Iris pigment epithelial cell (primary cell): ENCODE data around the gene MBOAT2.
"Not testable (repeated sequence)": the region's sequence is repeated elsewhere in the genome, so short reads cannot be mapped to it uniquely, and the experiment has no call there.

Source experiments
- DNase-seq: peaks from one replicate; pipeline ENCODE4 v3.0.0-alpha.2; 2011; ENCODE audit warnings: low read depth

The MBOAT2 gene

DNA sequence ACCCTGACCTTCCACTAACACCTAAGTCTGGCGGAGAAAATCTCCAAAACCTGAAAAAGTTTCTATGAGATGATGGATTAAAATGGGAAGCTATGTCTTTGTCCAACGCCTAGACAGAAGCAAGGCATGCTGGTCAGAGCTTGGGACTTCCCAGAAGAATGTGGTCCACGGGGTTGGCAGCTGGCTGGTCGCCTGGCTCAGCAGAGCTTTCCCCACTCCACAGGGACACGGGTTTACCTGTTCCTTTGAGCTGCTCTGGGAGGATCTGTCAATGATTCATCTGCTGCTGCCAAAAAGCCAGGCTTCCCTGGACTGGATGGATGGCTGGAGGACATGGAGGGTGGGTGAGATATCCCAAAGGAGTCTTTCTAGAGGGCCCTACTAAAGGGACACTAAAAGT, 10.8 kb downstream of the MBOAT2 start:
- no peak for DNase-seq

DNA sequence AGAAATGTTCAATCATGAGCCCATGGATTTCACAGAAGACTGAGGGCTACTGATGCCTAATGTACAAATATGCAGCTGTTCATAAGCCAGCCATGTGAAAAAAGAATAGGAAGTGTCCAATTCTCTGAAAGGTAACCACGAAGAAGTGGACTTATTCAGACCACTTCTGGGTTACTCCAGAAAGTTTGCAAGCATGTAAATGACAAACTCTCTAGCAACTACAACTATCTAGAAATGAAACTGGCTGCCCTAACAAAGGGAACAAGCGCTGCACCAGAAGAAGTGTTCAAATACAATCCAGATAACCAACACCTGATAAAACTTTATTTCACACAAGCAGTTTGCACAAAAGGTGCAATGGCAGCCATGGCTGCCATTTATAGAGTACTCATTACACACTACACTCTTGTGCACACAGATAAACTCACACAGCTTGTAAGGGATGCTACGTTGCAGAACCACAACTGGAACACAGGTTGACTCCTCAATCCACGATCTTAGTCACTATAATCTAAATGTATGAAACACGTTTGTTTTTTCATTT, 13.9 kb downstream of the MBOAT2 start:
- no peak for DNase-seq

DNA sequence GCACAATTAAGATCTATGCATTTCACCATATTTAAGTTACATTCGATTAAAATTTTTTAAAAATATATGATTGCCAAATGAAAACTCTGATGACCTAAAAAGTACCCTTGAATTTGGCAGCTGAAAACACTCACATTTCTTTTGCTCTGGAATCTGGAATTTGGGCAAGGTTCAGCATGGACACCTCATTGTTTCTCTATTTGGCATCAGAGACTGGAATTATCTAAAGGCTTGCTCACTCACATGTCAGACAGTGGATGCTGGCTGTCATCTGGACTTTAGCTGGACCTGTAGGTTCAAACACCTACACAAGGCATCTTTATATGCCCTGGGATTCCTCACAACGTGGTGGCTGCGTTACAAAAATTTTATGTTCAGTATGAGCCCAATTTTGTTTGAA, 16.1 kb downstream of the MBOAT2 start:
- DNase-seq = peak; percentile 56

DNA sequence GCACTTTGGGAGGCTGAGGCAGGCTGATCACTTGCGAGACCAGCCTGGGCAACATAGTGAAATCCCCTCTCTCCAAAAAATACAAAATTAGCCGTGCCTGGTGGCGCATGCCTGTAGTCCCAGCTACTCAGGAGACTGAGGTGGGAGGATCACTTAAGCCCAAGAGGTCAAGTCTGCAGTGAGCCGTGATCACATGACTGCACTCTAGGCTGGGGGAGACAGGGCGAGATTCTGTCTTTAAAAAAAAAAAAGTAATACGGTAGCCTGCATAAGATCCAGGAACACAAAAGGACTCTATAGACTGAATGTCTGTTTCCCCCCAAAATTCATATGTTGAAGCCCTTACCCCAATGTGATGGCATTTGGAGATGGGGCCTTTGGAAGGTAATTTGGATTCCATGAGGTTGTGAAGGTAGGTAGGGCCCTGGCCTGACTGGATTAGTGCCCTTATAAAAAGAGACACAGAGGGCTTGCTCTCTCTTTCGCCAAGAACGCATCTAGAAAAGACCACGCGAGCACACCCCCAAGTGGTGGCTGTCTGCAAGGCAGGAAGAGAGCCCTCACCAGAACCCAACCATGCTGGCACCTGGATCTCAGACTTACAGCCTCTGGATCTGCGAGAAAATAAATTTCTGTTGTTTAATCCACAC, 17.0 kb downstream of the MBOAT2 start:
- no peak for DNase-seq

DNA sequence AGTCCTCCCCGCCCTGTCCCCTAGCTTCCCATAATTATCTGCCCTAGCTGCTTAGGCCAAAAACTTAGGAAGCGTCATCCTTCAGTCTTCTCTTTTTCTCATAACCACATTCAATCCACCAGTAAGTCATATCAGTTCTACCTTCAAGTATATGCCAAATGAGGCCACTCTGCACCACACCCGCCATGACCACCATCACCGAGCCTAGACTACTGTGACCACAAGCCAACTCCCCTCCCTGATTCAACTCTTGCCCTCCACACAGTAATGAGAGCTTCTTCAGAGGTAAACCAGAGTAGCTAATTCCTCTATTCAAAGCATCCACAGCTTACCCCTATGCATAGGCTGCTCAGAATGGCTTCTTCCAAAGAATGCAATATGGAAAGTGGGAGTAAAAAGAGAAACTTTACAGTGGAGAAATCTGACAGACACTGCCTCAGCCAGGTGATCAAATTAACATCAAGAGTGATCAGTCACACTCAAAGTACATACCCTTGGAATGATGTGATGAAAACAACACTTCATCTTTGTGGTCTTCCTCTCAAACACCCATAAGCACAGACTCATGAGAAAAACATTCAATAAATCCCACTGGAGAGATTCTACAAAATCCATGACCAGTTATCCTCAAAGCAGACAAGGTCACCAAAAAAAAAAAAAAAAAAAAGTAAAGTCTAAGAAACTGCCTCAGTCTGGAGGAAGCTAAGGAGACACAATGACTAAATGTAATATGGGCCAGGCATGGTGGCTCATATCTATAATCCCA, 17.7 kb downstream of the MBOAT2 start:
- peak; percentile 53 for DNase-seq

DNA sequence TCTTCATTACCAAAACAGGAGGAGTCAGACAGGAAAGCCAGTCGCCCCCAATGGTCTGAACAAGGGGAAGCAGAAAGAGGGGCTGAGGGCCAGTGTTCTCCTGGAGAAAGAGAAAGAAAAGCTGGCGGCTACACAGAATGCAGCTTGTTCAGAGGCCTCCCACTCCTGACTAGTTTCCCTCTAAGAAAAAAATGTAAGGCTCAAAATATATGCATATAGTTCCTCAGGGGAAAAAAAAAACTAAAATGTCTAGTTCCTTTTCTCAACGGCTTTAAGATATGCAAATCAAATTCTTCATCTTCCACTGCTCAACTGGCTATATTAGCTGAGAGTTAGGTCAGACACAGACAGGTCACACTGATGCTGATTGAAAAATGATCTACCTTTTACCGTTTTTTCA, 18.6 kb downstream of the MBOAT2 start:
- no peak for DNase-seq

DNA sequence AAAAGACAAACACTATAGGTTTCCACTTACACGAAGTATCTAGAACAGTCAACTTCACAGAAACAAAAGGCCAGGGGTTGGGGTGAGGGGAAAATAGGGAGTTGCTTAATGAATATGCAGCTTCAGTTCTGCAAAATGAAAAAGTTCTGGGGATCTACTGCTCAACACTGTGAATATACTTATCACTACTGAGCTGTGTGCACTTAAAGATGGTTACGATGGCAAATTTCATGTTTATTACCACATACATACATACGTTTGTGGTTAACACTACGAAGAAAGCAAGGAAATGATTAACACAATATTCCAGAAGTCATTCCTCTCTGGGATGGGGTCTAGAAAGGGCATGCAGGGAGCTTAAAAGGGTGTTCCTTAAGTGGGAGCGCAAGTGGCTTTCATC, 19.3 kb downstream of the MBOAT2 start:
- DNase-seq = peak; percentile 51

DNA sequence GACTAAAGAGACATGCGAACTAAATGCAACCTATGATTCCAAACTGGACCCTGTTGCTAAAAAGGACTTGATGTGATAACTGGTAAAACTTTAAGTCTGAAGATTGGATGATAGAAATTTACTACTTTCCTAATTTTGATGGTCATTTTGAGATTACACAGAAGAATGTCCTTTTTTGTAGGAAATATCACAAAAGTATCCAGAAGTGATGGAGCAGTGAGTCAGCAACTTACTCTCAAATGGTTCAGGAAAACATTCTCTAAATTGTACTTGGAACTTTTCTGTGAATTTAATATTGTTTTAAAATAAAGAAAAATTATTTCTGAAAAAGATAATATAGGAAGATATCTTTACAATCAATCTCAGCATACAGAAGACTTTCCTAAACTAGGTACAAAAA, 19.9 kb downstream of the MBOAT2 start:
- DNase-seq = no peak

DNA sequence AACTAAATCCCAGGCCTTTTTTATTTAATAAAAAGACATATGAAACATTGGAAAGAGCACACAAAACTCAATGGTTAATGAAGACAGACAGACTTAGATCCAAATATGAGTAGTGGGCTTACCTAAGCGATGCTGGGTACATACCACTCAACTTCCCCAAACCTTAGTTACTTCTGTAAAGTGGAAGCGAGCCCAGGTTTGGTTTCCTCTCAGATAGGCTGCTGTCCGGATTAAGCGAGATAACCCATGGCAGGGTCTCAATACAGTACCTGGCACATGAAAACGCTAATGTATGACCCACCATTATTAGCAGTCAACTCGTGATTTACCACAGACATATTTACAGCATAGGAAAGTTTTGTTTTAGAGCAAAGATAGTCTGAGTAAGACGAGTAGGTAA, 21.6 kb downstream of the MBOAT2 start:
- DNase-seq = no peak

DNA sequence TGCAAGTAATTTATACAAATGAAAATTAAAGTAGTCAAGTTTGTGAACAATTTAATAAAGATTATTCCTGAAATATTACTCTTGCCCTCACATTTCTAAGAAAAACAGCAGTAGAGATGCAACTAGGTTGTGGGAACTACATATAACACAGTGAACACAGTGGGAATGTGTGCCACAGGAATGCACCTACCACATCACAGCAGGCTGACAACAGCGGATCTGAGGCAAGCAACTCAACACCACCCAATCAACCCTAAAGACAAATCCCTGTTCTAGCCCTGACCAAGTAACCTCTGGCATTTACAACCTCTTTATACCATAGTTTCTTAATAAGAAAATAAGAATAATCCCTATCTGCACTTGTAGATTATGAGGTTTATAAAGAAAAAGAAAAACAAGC, 23.4 kb downstream of the MBOAT2 start:
- peak; percentile 94 for DNase-seq

DNA sequence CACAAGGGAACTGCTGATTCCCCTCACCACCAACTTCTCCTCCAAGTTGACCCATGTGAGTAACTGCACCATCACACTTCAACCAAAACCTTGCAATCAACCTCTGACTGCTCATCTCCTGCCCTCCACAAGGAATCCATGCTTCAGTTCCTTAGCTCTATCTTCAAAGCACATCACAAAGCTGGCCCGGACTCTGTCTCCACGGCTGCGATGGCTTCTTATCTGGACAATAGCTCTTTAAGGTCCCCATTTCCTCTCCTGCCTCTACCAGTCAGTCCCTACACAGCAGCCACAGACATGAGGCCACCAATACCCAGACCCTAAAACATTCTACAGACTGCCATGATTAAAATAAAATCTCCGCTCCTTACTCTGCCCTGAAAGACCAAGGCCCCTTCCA, 25.7 kb downstream of the MBOAT2 start:
- DNase-seq = no peak

DNA sequence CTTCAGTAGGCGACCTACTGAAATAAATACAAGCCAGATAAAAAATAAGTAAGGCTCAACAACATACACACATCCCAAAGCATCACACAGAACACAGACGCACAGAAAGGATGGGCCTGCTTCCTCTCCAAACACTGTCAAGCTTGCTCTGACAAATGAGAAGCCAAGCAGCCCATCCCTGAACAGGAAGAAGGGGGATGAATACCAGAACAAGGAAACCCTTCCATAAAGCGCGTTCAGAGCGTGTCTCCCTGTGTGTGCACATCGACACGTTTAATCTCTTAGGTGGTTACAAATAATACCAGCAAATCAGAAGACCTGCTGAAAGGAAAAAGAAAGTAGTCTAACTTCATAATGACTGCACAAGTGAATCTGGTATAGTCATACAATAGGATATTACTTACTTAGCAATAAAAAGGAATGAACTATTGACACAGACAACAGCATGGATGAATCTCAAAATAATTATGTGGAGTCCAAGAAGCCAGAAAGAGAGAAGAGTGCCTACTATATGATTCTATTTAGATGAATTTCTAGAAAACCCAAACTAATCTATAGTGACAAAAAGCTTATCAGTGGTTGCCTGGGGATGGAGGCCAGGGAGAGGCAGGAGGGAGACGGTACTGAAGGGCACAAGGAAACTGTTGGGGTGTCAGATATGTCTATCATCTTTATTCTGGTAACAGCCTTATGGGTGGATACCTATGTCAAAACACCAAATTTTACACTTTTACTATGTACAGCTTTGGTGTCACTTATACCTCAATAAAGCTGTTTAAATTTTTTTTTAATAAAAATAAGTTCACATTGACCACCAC, 26.8 kb downstream of the MBOAT2 start:
- peak; percentile 33 for DNase-seq

DNA sequence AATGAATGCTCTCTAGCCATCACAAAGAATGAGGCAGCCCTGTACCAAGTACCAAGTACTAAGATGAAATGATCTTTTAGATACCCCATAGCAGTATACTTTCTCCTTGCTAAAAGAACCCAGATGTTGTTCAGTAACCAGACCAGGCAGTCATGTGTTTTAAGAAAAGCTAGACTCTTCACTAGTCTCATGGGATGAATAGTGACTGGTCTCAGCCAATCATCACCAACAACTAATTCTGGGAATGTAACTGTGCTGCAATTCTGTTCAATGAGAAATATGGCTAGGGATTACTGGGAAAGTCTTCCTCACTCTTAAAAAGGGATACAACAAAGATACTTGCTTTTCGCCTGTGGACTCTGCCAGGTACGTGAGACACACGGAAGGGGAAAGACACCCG, 29.5 kb downstream of the MBOAT2 start:
- DNase-seq = no peak

DNA sequence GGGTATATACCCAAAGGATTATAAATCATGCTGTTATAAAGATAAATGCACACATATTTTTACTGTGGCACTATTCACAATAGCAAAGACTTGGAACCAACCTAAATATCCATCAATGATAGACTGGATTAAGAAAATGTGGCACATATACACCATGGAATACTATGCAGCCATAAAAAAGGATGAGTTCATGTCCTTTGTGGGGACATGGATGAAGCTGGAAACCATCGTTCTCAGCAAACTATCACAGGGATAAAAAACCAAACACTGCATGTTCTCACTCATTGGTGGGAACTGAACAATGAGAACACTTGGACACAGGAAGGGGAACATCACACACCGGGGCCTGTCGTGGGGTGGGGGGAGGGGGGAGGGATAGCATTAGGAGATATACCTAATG, 30.5 kb downstream of the MBOAT2 start:
- DNase-seq = not testable (repeated sequence)

DNA sequence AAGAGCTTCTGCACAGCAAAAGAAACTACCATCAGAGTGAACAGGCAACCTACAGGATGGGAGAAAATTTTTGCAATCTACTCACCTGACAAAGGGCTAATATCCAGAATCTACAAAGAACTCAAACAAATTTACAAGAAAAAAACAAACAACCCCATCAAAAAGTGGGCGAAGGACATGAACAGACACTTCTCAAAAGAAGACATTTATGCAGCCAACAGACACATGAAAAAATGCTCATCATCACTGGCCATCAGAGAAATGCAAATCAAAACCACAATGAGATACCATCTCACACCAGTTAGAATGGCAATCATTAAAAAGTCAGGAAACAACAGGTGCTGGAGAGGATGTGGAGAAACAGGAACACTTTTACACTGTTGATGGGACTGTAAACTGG, 30.9 kb downstream of the MBOAT2 start:
- DNase-seq = not testable (repeated sequence)

DNA sequence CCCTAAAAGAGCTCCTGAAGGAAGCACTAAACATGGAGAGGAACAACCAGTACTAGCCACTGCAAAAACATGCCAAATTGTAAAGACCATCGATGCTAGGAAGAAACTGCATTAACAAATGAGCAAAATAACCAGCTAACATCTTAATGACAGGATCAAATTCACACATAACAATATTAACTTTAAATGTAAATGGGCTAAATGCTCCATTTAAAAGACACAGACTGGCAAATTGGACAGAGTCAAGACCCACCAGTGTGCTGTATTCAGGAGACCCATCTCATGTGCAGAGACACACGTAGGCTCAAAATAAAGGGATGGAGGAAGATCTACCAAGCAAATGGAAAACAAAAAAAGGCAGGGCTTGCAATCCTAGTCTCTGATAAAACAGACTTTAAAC, 34.1 kb downstream of the MBOAT2 start:
- DNase-seq = not testable (repeated sequence)

DNA sequence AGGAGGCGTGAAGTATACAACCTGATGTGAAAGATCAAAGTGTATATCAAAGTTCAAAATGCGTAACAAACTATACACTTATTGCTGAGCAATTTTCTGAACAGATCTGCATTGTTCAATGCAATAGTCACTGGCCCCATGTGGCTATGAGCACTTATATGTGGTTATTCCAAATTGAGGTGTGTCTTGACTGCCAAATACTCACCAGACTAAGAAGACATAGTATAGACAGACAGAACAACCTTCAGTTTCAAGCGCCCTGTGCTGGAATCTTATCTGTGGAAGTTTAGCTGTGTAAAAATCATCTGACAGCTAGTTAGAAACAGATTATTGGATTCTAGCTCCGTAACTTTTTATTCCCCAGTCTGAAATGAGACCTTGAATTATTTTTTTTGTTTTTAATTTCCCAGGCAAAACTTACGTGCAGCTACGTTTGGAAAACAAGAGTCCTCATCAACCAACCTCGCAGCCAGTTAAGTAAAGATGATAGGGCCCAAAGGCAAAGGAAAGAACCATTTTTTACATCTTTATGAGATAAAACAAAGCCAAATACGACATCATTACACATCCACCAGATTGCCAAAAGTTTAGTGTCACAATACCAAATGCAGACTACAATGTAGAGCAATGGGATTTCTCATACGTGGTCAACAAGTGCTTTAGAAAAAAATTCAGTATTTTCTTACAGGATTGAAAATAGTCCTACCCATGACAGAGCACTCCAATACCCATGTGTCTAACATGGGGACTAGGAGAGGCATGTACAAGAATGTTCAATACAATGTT, 37.2 kb downstream of the MBOAT2 start:
- DNase-seq = peak; percentile 55

DNA sequence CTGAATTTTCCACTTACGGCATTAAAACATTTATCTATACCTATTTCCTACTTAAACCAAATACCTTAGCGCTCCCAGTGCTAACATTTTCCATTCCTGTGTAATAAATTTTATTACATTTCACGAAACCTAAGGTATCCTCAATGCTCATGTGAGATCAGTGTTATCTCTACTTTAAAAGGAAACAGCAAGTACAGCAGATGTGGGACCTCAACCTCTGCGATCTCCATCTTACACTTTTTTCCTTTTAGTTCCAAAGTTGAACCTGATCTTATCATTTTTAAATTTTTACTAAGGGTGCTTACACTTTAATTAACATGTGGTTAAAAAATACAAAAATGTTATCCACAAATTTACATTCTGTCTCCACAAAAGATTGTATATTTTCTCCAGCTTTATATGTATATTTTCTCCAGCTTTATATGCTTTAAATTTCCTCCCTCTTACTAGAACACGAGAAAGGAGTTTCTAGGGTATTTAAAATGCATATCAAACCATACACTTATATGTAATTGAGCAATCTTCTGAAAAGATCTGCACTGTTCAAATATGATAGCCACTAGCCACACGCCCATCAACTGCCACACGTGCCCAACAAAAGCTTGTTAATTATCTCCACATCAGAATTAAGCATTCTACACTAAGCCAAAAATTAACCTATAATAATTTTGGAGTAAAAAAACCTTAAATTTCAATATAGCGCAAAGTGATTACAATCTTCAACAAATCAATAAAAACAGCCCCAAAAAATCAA, 38.1 kb downstream of the MBOAT2 start:
- no peak for DNase-seq

DNA sequence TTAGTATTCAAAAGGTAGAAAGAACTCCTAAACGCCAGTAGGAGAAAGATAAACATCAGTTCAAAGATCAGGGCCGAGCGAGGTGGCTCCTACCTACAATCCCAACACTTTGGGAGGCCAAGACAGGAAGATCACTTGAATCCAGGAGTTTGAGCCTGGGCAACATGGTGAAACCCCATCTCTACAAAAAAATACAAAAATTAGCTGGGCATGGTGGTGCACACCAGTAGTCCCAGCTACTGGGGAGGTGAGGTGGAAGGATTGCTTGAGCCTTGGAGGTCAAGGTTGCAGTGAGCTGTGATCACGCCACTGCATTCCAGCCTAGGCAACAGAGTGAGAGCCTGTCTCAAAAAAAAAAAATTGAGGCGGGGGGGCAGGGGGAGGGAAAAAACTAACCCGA, 40.6 kb downstream of the MBOAT2 start:
- DNase-seq = no peak

DNA sequence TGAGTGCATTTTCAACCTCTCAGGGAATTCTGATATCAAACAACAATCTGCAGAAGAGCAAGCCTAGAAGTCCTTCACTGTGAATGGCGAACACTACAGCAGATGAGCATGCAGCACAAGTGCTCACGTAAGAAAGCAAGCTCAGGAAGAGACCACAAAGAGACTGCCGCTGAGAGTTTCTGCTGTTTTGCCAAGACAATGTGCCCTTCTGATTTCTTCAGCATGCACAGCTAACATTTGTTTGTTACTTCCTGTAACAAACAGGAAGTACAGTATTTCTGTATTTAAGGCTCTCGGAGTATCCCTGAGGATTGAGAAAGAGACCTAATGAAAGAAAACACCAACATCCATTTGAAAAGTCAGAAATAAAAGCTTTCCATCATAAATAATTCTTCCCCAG, 45.9 kb downstream of the MBOAT2 start:
- no peak for DNase-seq

DNA sequence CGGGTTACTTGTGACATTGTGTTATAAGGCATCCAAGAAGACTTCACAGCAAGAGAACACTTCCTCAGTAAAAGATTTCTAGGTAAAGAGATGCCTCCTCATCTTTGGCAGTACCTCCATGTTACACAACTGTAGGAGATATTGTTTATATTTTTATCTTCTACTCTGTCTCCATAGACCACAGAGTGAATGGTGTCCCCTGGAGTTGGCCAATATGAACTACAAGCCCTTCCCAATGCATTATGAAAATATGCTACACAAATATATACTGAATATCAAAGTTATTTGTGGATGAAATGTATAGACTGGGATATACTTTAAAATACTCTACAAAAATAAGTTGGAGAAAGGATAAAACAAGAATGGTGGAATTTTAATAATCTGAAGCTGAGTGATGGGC, 46.7 kb downstream of the MBOAT2 start:
- peak; percentile 32 for DNase-seq
